ENCODE measurements around the gene SPINK8. TPM values are rescaled to one million over a fixed set of nuclear protein-coding genes. Genes with fewer than 3 reads are reported as not detected.

The SPINK8 gene
- total RNA-seq, 3 donors from 2014 or later (not counting 1 experiment from before 2014, with no cell fraction given), result not detected

DNA sequence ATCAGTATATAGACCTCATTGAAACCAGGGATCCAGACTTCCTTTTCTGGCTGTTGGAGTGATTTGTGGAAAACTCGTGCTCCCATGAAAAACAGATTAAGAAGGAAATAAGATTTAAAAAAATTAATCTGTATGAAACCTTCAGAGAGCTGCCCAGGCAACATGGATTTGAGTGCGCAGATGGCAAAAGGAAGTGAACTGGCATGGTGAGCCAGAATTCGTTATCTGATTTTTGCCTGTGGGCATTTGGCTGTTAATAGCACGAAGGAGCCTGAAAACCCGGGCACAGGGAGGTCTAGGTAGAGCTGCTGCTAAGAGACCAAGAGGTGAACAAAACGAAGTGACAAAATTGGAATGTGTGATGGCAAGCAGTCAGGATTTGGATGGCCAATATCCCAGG, 19.1 kb upstream of the SPINK8 start:
- Mint-ChIP-seq H3K9me3 (no peaks in the 10 kb centered on the region), H3K27me3 (ENCODE audit: low read depth in 2 of 2) (peaks cover 19 to 24% of the 10 kb centered on the region in 2 donors), H3K4me3 (no peak overlapping the region), H3K4me1 (no peaks in the 10 kb centered on the region), H3K36me3 (no peaks in the 10 kb centered on the region), H3K27ac (no peak overlapping the region)
- Histone ChIP-seq H3K36me3 (ENCODE audit: control insufficient read depth, insufficient read depth, low read length) (no peaks in the 10 kb centered on the region), H3K9me3 (ENCODE audit: control insufficient read depth, insufficient read depth, low read length) (peaks cover 5% of the 10 kb centered on the region), H3K4me3 (ENCODE audit: low read length) (no peak overlapping the region), H3K27me3 (ENCODE audit: control insufficient read depth, insufficient read depth, low read length) (peaks cover 3% of the 10 kb centered on the region), H3K4me1 (ENCODE audit: control insufficient read depth, insufficient read depth, low read length) (no peaks in the 10 kb centered on the region), H3K27ac (ENCODE audit: low read length) (no peak overlapping the region)
- DNase-seq (no peak), ATAC-seq (no peak)
- intact Hi-C loops (cut with micrococcal nuclease), result no loop called here
- TF ChIP-seq, protein P1, sequence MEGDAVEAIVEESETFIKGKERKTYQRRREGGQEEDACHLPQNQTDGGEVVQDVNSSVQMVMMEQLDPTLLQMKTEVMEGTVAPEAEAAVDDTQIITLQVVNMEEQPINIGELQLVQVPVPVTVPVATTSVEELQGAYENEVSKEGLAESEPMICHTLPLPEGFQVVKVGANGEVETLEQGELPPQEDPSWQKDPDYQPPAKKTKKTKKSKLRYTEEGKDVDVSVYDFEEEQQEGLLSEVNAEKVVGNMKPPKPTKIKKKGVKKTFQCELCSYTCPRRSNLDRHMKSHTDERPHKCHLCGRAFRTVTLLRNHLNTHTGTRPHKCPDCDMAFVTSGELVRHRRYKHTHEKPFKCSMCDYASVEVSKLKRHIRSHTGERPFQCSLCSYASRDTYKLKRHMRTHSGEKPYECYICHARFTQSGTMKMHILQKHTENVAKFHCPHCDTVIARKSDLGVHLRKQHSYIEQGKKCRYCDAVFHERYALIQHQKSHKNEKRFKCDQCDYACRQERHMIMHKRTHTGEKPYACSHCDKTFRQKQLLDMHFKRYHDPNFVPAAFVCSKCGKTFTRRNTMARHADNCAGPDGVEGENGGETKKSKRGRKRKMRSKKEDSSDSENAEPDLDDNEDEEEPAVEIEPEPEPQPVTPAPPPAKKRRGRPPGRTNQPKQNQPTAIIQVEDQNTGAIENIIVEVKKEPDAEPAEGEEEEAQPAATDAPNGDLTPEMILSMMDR (IDR thresholded peaks at IDR 0.05), result no peak
- 79% methylated on average over 6 of the region's 6 CpGs for WGBS (ENCODE audit: insufficient coverage)

DNA sequence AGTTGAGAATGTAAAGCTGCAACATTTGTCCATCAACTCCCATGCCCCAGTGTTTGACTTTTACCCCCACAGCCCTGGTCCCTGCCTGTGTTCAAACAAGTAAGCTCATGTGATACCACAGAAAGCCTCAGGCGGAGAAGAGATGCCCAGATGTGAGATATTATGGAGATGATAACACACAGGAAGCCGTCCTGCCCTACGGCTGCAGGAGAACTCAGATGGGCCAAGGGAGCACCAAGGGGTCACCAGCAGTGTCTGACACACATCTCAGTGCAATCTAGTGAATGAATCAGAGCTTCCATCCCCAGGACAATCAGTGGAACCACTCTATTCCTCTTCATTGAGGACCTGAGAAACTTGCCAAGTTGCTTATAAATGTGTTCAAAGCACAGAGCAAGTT, 14.0 kb upstream of the SPINK8 start:
- intact Hi-C loops (cut with micrococcal nuclease), result no loop called here
- H3K27me3 Mint-ChIP-seq (ENCODE audit: low read depth in 2 of 2), result peaks cover 7 to 9% of the 10 kb centered on the region in 2 donors
- no peaks in the 10 kb centered on the region for H3K4me1 Mint-ChIP-seq
- WGBS (ENCODE audit: insufficient coverage), result 88% methylated on average over 3 of the region's 3 CpGs
- Histone ChIP-seq H3K27me3 (ENCODE audit: control insufficient read depth, insufficient read depth, low read length) (no peaks in the 10 kb centered on the region), H3K9me3 (ENCODE audit: control insufficient read depth, insufficient read depth, low read length) (no peaks in the 10 kb centered on the region), H3K27ac (ENCODE audit: low read length) (no peak overlapping the region), H3K4me1 (ENCODE audit: control insufficient read depth, insufficient read depth, low read length) (no peaks in the 10 kb centered on the region), H3K4me3 (ENCODE audit: low read length) (no peak overlapping the region), H3K36me3 (ENCODE audit: control insufficient read depth, insufficient read depth, low read length) (no peaks in the 10 kb centered on the region)
- TF ChIP-seq, protein P1 (IDR thresholded peaks at IDR 0.05), result no peak
- H3K4me3 Mint-ChIP-seq, result no peak overlapping the region
- no peaks in the 10 kb centered on the region for H3K9me3 Mint-ChIP-seq
- ATAC-seq, result no peak
- DNase-seq, result no peak
- H3K36me3 Mint-ChIP-seq, result no peaks in the 10 kb centered on the region
- no peak overlapping the region for H3K27ac Mint-ChIP-seq

DNA sequence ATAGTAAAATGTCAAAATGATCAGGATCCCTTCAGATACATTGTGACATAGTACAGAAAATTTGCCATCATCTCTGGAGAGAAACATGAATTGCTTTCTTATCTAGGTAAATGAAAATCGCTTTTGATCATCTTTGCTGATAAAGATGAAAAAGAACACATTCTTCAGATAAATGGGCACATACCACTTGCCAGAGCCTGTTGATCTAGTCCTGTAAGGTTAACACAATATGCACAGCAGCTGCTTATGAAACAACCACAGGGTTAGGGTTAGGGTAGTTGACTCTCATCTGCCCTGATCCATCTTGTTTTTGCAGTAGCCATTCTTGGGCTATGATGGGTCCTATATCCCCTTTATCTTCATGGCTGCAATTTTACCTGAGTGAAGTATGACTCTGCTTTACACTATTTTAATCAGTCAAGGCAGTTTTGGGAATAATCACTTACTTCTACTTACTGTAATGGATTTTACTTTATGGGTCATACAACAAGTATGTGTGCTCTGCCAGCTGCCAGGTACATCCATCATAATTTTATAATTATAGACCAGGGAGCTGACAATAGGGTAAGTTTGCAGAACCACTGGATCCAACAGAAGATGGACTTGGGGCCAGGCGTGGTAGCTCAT, 12.6 kb upstream of the SPINK8 start:
- Histone ChIP-seq H3K4me1 (ENCODE audit: control insufficient read depth, insufficient read depth, low read length) (no peaks in the 10 kb centered on the region), H3K9me3 (ENCODE audit: control insufficient read depth, insufficient read depth, low read length) (no peaks in the 10 kb centered on the region), H3K27ac (ENCODE audit: low read length) (no peak overlapping the region), H3K27me3 (ENCODE audit: control insufficient read depth, insufficient read depth, low read length) (no peaks in the 10 kb centered on the region), H3K36me3 (ENCODE audit: control insufficient read depth, insufficient read depth, low read length) (no peaks in the 10 kb centered on the region), H3K4me3 (ENCODE audit: low read length) (no peak overlapping the region)
- no peak overlapping the region for H3K27ac Mint-ChIP-seq
- peaks cover 6 to 7% of the 10 kb centered on the region in 2 donors for H3K27me3 Mint-ChIP-seq (ENCODE audit: low read depth in 2 of 2)
- ATAC-seq (no peak), DNase-seq (no peak)
- no peaks in the 10 kb centered on the region for H3K9me3 Mint-ChIP-seq
- H3K36me3 Mint-ChIP-seq, result no peaks in the 10 kb centered on the region
- WGBS (ENCODE audit: insufficient coverage), result 87% methylated on average over 2 of the region's 2 CpGs
- no peak overlapping the region for H3K4me3 Mint-ChIP-seq
- no peaks in the 10 kb centered on the region for H3K4me1 Mint-ChIP-seq
- TF ChIP-seq, protein P1 (IDR thresholded peaks at IDR 0.05), result no peak
- intact Hi-C loops (cut with micrococcal nuclease), result no loop called here
